HS-27A (cell line): ENCODE results near the gene TCHH.
"Not testable (repeated sequence)": the region's sequence is repeated elsewhere in the genome, so short reads cannot be mapped to it uniquely, and the experiment has no call there.

Experiments used
- DNase-seq: peaks from one replicate; pipeline ENCODE4 v3.0.0-alpha.2; 2012; ENCODE audit warnings: low read depth, missing footprints

The TCHH gene

GRCh38 chr1:152110860-152111514 is 4.3 kb downstream of the TCHH start:
- no peak for DNase-seq

GRCh38 chr1:152110365-152110859 is 4.8 kb downstream of the TCHH start:
- DNase-seq, result peak; percentile 29

- DNase-seq, result no peak
These were observed 5.3 kb downstream of the TCHH start for GRCh38 chr1:152109998-152110294.

- no peak for DNase-seq
These were observed 5.8 kb downstream of the TCHH start for GRCh38 chr1:152109231-152109997.

GRCh38 chr1:152108882-152109222 is 6.4 kb downstream of the TCHH start:
- DNase-seq, result no peak

GRCh38 chr1:152107984-152108881 is 7.0 kb downstream of the TCHH start:
- no peak for DNase-seq

GRCh38 chr1:152107031-152107983 is 7.9 kb downstream of the TCHH start:
- no peak for DNase-seq

GRCh38 chr1:152104854-152105253 is 10.4 kb downstream of the TCHH start:
- no peak for DNase-seq

- no peak for DNase-seq
These were observed 18.3 kb downstream of the TCHH start for GRCh38 chr1:152096931-152097330.

- DNase-seq, result no peak
These were observed 26.1 kb downstream of the TCHH start, which contains the start of gene TCHHL1 for GRCh38 chr1:152089014-152089674. TSS of gene TCHHL1 (minus strand) at chr1:152089064. CDS start at chr1:152088143, 921 bp downstream.

GRCh38 chr1:152086760-152087159 is 28.5 kb downstream of the TCHH start:
- no peak for DNase-seq

- no peak for DNase-seq
These were observed 30.4 kb downstream of the TCHH start for GRCh38 chr1:152084853-152085252.

GRCh38 chr1:152081026-152081425 is 34.2 kb downstream of the TCHH start:
- DNase-seq, result not testable (repeated sequence)

GRCh38 chr1:152080494-152080893 is 34.8 kb downstream of the TCHH start:
- not testable (repeated sequence) for DNase-seq

- DNase-seq, result no peak
These were observed 36.3 kb downstream of the TCHH start for GRCh38 chr1:152078831-152079441.

- no peak for DNase-seq
These were observed 42.9 kb downstream of the TCHH start for GRCh38 chr1:152072311-152072710.

- no peak for DNase-seq
These were observed 44.1 kb downstream of the TCHH start for GRCh38 chr1:152071123-152071522.

GRCh38 chr1:152067929-152068328 is 47.3 kb downstream of the TCHH start:
- no peak for DNase-seq

GRCh38 chr1:152067150-152067549 is 48.1 kb downstream of the TCHH start:
- DNase-seq, result no peak

GRCh38 chr1:152061952-152062351 is 53.3 kb downstream of the TCHH start:
- no peak for DNase-seq
